Fibroblast of villous mesenchyme (primary cell): ENCODE results near the gene RUSF1. TPM values are rescaled to one million over a fixed set of nuclear protein-coding genes. Genes with fewer than 3 reads are reported as not detected.

Experiments used
- DNase-seq: peaks from one replicate; pipeline ENCODE4 v3.0.0-alpha.2; 2010; ENCODE audit warnings: low read depth
- H3K4me3 ChIP-seq: 2 replicates; pipeline ENCODE4 v1.5.1; 2011; ENCODE audit warnings: low read depth, mild to moderate bottlenecking, low read length
- CTCF ChIP-seq: IDR thresholded peaks from 2 replicates; pipeline ENCODE4 v1.5.1; 2012; ENCODE audit warnings: low read depth, mild to moderate bottlenecking, low read length; ENCODE audit not compliant: insufficient read depth
- total RNA-seq: library from RNA; depleted of rRNA; stranded (reverse); fragments of >200 nt; gene quantifications from 2 replicates; pipeline ENCODE4 v1.2.3, GENCODE V29; 2012

RUSF1 gene
- total RNA-seq, 1 donor: 52.2 TPM

- H3K4me3 ChIP-seq: no peak overlapping the region
- no peak for TF ChIP-seq CTCF
- DNase-seq: no peak
Observed at GRCh38 chr16:31479751-31480150, 28.4 kb downstream of the RUSF1 start.

GRCh38 chr16:31478956-31479355 is 29.2 kb downstream of the RUSF1 start:
- no peak overlapping the region for H3K4me3 ChIP-seq
- no peak for TF ChIP-seq CTCF
- DNase-seq: no peak

- no peak for DNase-seq
- TF ChIP-seq CTCF: no peak
- no peak overlapping the region for H3K4me3 ChIP-seq
Observed at GRCh38 chr16:31477220-31478216, 30.7 kb downstream of the RUSF1 start.

GRCh38 chr16:31476303-31477219 is 31.6 kb downstream of the RUSF1 start:
- DNase-seq: no peak
- TF ChIP-seq CTCF: no peak
- no peak overlapping the region for H3K4me3 ChIP-seq

GRCh38 chr16:31475946-31476302 is 32.3 kb downstream of the RUSF1 start:
- H3K4me3 ChIP-seq: no peak overlapping the region
- no peak for DNase-seq
- TF ChIP-seq CTCF: no peak

- no peak for TF ChIP-seq CTCF
- no peak for DNase-seq
- H3K4me3 ChIP-seq: no peak overlapping the region
Observed at GRCh38 chr16:31474773-31475738, 33.1 kb downstream of the RUSF1 start.
